HG03432 (cell line): Measurements from ENCODE around the gene TESMIN.

ENCODE experiments used
- ATAC-seq: cut with Tn5 transposase; IDR thresholded peaks from one replicate; pipeline ENCODE4 v1.9.1; 2021; ENCODE audit warnings: mild to moderate bottlenecking, moderate library complexity; ENCODE audit not compliant: unreplicated experiment

Gene TESMIN

GRCh38 chr11:68751331-68751856, at the start of gene TESMIN:
TESMIN (minus strand) TSS chr11:68751520; CDS start chr11:68750660, 860 bp downstream.
- ATAC-seq = no peak

DNA sequence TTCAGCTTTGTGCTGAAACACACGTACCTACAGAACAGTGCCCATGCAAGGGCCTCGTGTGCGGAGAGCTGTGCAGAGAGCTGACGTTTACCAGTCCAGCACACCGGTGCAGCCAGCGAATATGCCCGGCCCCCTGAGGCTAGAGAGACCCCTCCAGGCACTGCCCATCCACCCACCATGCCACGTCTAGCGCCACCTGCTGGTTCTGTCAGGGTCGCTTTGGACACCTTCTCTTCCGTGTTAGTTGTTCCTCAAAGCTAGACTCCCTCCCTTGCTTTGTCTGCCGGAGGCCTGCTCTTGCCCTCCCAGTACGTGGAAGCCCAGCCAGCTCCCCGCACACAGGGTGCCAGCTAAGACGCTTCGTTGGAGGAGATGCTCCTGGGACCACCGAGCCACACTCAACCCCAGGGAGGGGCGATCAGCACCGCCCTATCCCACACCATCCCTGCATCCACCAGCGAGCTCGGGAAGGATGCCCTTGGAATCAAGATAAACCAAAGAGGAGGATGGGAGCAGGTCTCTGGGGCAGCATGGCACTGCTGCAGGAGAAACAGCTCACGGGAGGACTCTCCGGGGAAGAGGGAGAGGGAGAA, 47.0 kb upstream of the TESMIN start:
- no peak for ATAC-seq

- no peak for ATAC-seq
Observed at GRCh38 chr11:68796801-68797200, 45.5 kb upstream of the TESMIN start.

DNA sequence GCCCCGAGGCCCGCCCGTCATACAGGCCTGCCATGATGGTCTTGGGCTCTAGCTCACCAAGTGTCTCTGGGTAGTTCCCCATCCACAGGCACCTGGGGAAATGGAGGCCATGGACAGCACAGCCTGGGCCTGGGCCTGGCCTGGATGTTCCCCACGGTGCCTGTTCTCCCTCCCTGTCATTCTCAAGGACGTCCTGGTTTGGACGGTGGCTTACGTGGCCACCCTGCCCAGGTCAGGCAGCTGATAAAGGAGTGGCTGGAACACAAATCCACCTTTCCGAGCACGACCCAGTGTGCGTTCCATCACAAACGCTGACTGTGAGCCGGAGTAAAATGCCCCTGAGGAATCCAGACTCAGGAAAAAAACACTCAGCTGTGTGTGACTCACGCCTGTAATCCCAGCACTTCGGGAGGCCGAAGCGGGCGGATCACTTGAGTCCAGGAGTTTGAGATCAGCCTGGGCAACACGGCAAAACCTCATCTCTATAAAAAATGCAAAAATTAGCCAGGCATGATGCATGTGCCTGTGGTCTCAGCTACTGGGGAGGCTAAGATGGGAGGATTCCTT, 41.2 kb upstream of the TESMIN start:
- ATAC-seq = no peak

DNA sequence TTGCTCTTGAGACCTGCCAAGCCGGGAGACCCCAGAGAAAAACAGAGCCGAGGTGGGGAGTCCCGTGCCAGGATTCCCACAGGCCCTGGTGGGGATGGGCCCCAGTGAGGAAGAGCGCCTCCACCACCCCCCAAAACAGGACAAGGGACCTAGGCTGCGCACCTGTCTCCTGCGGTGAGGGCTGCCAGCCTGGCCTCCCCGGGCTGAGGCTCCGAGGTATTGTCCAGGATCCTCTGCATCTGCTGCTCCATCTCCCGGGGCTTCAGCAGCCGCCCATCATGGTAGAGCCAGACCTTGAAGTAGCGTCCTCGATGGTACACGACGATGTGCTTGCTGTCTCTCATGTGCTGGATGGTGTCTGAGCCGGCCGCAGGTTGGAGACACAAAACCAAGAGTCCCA, 33.3 kb upstream of the TESMIN start:
- ATAC-seq = no peak

- ATAC-seq = no peak
Observed at GRCh38 chr11:68783216-68783821, 32.0 kb upstream of the TESMIN start.

DNA sequence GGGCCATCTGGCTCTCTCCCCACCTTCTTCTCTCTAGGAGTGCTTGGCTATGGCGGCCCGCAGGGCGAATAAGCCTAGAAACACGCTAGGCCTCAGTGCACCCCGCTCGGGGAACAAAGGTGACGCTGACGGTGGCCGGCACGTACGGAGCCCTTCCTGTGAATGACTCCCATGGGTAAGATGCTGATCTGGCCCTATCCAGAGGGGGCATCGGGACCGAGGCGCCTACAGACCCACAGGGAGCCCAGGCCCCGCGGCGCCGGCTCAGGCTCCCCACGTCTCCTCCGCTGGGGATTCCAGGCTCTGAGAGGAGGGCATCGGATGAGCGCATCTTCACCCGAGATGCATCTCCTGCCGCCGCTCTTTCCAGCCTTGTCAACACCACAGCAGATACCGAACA, 31.4 kb upstream of the TESMIN start:
- ATAC-seq = no peak

DNA sequence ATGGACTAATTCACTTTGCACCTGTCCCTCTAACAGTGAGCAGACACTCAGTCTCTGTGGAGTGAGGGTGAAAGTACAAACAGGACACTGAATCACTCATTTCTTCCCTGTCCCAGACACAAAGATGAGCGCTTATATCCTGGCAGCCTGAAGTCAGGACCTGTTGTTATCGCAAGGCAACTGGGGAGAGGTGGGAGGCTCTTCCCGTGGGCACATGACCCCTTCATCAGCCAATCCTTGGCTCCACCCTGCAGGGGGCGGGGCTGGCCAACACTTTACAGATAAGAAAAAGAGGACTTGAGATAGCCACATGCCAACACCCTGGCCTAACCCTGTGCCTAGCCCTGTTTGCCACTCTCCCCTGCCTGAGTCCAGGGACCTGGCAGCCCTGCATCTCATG, 29.5 kb upstream of the TESMIN start:
- no peak for ATAC-seq

- no peak for ATAC-seq
Observed at GRCh38 chr11:68778205-68778604, 26.9 kb upstream of the TESMIN start.

DNA sequence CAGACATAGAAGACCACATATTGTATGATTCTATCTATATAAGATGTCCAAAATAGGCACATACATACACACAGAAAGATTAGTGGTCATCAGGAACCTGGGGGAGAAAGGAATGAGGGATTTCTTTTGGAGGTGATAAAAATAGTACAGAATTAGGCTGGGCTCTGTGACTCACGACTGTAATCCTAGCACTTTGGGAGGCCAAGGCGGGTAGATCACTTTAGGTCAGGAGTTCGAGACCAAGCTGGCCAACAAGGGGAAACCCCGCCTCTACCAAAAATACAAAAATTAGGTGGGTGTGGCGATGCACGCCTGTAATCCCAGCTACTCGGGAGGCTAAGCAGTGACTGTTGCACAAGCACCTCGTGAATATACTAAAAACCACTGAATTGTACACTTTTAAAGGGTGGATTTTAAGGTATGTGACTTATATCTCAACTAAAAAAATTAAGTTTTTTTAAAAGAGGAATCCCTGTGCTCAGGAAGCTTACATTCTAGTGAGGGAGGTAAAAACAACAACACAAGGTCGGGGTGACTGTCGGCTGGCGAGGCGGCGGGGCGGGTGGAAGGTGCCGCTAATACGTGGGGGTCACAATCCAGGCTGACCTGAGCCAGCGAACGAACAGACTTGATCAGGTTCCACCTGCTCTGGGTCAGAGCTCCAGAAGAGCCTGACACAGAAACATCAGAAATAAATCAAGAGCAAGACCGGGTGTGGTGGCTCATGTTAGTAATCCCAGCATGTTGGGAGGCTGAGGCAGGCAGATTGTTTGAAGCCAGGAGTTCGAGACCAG, 25.3 kb upstream of the TESMIN start:
- no peak for ATAC-seq

GRCh38 chr11:68775951-68776388, 24.6 kb upstream of the TESMIN start:
- no peak for ATAC-seq

- no peak for ATAC-seq
Observed at GRCh38 chr11:68774194-68774585, 22.9 kb upstream of the TESMIN start.

DNA sequence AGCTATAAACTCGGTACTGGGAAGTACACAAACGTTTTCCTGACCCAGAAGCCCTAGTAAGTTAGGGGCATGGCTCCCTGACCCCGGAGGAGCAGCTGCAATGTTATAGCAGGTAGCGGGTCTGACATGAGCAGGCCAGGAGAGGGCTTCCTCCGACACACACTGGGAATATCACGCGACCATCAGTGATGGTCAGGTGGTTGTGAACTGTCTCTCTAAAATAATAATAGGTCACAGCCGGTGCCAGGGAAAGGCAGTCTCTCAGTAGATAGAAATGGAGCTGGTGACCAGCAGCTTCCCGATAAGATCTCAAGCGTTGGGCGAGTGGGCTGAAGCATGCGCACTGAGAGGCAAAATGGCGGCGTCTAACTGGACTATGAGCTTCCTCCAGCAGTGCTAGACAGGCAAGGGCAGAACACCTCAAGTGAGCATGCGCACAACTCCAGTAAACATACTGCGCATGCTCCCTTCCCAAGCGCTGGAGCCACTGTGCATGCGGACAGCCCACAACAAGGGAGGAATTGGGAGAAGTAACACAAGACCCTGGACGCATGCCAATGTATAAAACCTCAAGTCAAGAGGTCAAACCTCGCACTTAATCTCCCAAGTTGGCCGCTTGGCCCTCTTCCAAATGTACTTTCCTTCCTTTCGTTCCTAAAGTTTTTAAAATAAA, 22.3 kb upstream of the TESMIN start:
- no peak for ATAC-seq

GRCh38 chr11:68772936-68773335, 21.6 kb upstream of the TESMIN start:
- no peak for ATAC-seq

- no peak for ATAC-seq
Observed at GRCh38 chr11:68770781-68771180, 19.5 kb upstream of the TESMIN start.

- ATAC-seq = no peak
Observed at GRCh38 chr11:68767672-68768071, 16.4 kb upstream of the TESMIN start.

DNA sequence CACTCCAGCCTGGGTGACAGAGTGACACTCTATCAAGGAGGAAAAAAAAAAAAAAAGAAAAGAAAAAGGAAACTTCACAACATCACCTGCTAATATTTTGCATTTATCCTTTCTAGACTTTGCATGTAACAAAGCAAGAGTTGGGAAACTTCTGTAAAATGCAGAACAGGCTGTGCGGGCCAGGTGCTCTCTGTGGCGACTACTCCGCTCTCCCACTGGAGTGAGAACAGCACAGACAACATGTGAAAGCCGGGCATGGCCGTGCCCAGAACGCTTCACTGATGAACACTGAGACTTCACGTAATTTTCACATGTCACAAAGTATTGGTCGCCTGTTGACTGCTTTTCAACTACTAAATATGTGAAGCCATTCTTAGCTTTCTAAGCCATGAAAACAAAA, 15.5 kb upstream of the TESMIN start:
- ATAC-seq = no peak

- ATAC-seq = no peak
Observed at GRCh38 chr11:68764746-68765145, 13.4 kb upstream of the TESMIN start.

DNA sequence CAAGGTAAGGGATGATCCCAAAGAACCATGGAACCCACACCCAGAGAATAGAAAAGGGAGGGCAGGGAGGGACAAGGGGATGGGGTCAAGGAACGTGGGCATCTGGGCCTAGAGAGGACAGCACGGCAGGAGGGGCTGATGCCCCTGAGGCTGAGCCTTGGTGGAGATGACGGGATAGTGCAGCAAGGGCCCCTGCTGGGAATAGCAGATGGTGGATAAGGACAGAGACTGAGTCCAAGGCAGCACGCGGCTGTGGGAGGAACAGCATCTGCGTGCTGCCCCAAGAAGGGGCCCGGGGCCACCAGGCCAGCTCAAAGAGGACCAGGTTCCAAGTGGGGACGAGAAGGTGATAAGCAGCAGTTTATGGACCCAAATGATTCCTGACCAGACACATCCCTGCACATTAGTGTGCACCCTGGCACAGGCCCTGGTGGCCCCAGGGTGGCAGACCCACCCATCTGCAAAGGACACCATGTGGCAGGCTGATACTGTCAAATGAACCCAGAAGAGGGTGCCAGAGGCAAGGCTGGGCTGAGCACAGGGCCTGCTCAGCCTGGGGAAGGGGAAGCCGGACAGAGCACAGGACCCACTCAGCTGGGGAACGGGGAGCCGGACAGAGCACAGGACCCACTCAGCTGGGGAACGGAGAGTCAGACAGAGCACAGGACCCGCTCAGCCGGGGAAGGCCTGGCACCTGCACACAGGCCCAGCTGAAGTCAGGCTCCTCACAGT, 12.8 kb upstream of the TESMIN start:
- ATAC-seq = no peak

DNA sequence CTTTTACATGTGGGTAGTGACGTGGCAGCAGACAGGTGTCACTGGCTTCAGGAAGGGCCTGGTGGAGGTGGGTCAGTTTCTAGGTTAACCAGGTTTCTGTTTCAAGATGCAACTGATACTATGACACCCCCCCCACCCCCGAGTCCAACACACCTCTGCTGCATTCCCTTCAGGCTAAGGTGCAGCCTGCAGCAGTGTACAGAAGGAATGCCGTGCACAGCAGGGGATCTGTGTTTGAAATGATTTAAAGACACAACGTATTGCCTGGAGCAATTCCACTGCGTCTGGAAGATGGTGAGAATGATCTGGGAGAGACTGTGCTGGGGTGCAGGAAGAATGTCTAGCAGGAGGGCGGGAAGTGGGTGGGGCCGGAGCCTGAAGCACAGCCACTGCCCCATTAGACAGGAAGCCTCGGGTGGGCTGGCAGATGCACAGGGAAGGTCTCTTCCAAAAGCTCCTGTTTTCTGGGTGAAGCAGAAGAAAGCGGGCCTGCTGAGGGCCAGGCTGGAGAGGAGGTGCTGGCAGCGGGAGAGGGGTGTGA, 11.9 kb upstream of the TESMIN start:
- no peak for ATAC-seq
